SU-DHL-6 (cell line): ENCODE measurements around the gene ZNF227.
"Not testable (repeated sequence)": the region's sequence is repeated elsewhere in the genome, so short reads cannot be mapped to it uniquely, and the experiment has no call there.

Experiments
- H2AFZ ChIP-seq: fragments of 200-600 bp; sonication (generic); 2 replicates; pipeline ENCODE4 v1.6.1; 2014; ENCODE audit warnings: low read depth, mild to moderate bottlenecking, moderate library complexity, mixed read lengths, antibody characterized with exemption, low read length; ENCODE audit not compliant: severe bottlenecking
- H3F3A ChIP-seq: fragments of 200-600 bp; shearing (Covaris generic); 2 replicates; pipeline ENCODE4 v1.6.0; 2016; ENCODE audit warnings: antibody characterized with exemption, mild to moderate bottlenecking; ENCODE audit not compliant: insufficient read depth
- H3K27ac ChIP-seq: fragments of 200-600 bp; sonication (generic); 2 replicates; pipeline ENCODE4 v1.5.1; 2016; ENCODE audit warnings: low read depth, mild to moderate bottlenecking, low read length, moderate library complexity, mixed read lengths
- H3K27me3 ChIP-seq: fragments of 200-600 bp; sonication (generic), shearing (Covaris generic); 2 replicates; pipeline ENCODE4 v1.6.0; 2014; ENCODE audit warnings: mild to moderate bottlenecking, low read length
- H3K36me3 ChIP-seq: fragments of 200-600 bp; sonication (generic); 2 replicates; pipeline ENCODE4 v1.6.1; 2014; ENCODE audit warnings: mild to moderate bottlenecking, low read length, mixed read lengths
- H3K4me2 ChIP-seq: fragments of 300-600, 200-600 bp; shearing (Covaris generic), sonication (generic); 2 replicates; pipeline ENCODE4 v1.6.0; 2014; ENCODE audit warnings: low read length, low read depth, mild to moderate bottlenecking; ENCODE audit not compliant: poor library complexity, severe bottlenecking
- H3K4me3 ChIP-seq: fragments of 200-600 bp; sonication (generic); 2 replicates; pipeline ENCODE4 v1.5.1; 2014; ENCODE audit warnings: antibody characterized with exemption, low read length, mild to moderate bottlenecking, mixed read lengths; ENCODE audit not compliant: insufficient read depth, poor library complexity, severe bottlenecking
- H3K79me2 ChIP-seq: fragments of 200-600 bp; sonication (generic); 2 replicates; pipeline ENCODE4 v1.6.1; 2014; ENCODE audit warnings: mild to moderate bottlenecking, low read length, moderate library complexity; ENCODE audit not compliant: insufficient read depth
- H3K9ac ChIP-seq: fragments of 200-600 bp; sonication (generic); 2 replicates; pipeline ENCODE4 v1.7.0; 2014; ENCODE audit warnings: mild to moderate bottlenecking, low read length
- H3K9me2 ChIP-seq: fragments of 200-600 bp; sonication (generic); replicated peaks from 2 replicates; pipeline ENCODE4 v1.6.1; 2014; ENCODE audit warnings: low read length; ENCODE audit not compliant: insufficient read depth
- H3K9me3 ChIP-seq: fragments of 200-600 bp; sonication (generic); 2 replicates; pipeline ENCODE4 v1.6.1; 2014; ENCODE audit warnings: low read length, mixed read lengths; ENCODE audit not compliant: insufficient read depth
- H4K20me1 ChIP-seq: fragments of 200-600 bp; sonication (generic); 2 replicates; pipeline ENCODE4 v1.6.1; 2014; ENCODE audit warnings: low read depth, mild to moderate bottlenecking, antibody characterized with exemption, low read length, moderate library complexity, mixed read lengths
- CTCF ChIP-seq: fragments of 200-600 bp; sonication (generic); IDR thresholded peaks from one replicate; pipeline ENCODE4 v1.5.1; 2017; ENCODE audit warnings: antibody characterized with exemption, mild to moderate bottlenecking, low read length, moderate library complexity; ENCODE audit not compliant: insufficient read depth, poor library complexity, severe bottlenecking
- EZH2phosphoT487 ChIP-seq: fragments of 200-600 bp; sonication (generic), shearing (Covaris generic); conservative IDR thresholded peaks from 2 replicates; pipeline ENCODE4 v1.6.1; 2018; ENCODE audit warnings: mild to moderate bottlenecking, antibody characterized with exemption, low read length, moderate library complexity, mixed read lengths

ZNF227 gene

GRCh38 chr19:44221291-44221690 lies 9.0 kb downstream of the ZNF227 start:
- H3K27me3 ChIP-seq, H4K20me1 ChIP-seq, H3K4me2 ChIP-seq, H3K79me2 ChIP-seq, H3K9ac ChIP-seq, H2AFZ ChIP-seq, H3K9me2 ChIP-seq, H3K4me3 ChIP-seq, H3K27ac ChIP-seq, H3K9me3 ChIP-seq, H3F3A ChIP-seq: not testable (repeated sequence)
- H3K36me3 ChIP-seq, result peaks cover 14% of the 10 kb centered on the region

DNA sequence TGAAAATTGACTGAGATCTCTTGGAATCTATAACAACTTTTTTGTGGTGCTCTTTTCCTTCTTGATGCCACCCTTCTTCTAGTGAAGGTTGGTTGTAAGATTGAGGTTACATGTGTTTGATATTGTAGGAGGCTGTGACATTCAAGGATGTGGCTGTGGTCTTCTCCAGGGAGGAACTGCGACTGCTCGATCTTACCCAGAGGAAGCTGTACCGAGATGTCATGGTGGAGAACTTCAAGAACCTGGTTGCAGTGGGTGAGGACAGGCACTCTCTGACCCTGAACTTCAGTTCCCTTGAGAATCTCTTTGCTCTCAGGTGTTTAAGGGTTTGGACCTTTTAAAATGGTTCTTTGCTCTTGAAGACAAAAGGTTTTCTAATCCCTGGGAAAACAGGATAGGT lies 16.0 kb downstream of the ZNF227 start:
- Histone ChIP-seq H3K4me2 (no peak overlapping the region), H3K4me3 (no peak overlapping the region), H2AFZ (no peak overlapping the region), H3K79me2 (no peaks in the 10 kb centered on the region), H3K9me3 (no peaks in the 10 kb centered on the region), H3K9me2 (no peaks in the 10 kb centered on the region), H3K27me3 (no peaks in the 10 kb centered on the region), H4K20me1 (no peaks in the 10 kb centered on the region), H3F3A (no peaks in the 10 kb centered on the region), H3K36me3 (peaks cover 28% of the 10 kb centered on the region; the same call in 1 of the 2 replicates), H3K27ac (no peak overlapping the region), H3K9ac (no peak overlapping the region)
- TF ChIP-seq CTCF, result no peak
- TF ChIP-seq EZH2phosphoT487, result no peak

GRCh38 chr19:44232867-44233266 lies 20.5 kb downstream of the ZNF227 start:
- no peak for TF ChIP-seq EZH2phosphoT487
- no peak for TF ChIP-seq CTCF
- H3K79me2 ChIP-seq, result no peaks in the 10 kb centered on the region
- H3K9me2 ChIP-seq, result no peaks in the 10 kb centered on the region
- H3K9me3 ChIP-seq, result no peaks in the 10 kb centered on the region
- H3K9ac ChIP-seq, result no peak overlapping the region
- no peaks in the 10 kb centered on the region for H4K20me1 ChIP-seq
- no peaks in the 10 kb centered on the region for H3F3A ChIP-seq
- no peak overlapping the region for H3K27ac ChIP-seq
- H3K36me3 ChIP-seq, result peaks cover 53% of the 10 kb centered on the region
- H3K4me2 ChIP-seq, result no peak overlapping the region
- no peak overlapping the region for H3K4me3 ChIP-seq
- H3K27me3 ChIP-seq, result no peaks in the 10 kb centered on the region
- no peak overlapping the region for H2AFZ ChIP-seq

DNA sequence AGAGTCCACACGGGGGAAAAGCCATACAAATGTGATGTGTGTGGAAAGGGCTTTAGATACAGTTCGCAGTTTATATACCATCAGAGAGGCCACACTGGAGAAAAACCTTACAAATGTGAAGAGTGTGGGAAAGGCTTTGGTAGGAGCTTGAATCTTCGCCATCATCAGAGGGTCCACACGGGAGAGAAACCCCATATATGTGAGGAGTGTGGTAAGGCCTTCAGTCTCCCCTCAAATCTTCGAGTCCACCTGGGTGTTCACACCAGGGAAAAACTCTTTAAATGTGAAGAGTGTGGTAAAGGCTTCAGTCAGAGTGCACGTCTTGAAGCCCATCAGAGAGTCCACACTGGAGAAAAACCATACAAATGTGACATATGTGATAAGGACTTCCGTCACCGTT lies 24.1 kb downstream of the ZNF227 start:
- Histone ChIP-seq H3K27ac (no peak overlapping the region), H3K4me3 (no peak overlapping the region), H3K4me2 (no peak overlapping the region), H3K9me3 (no peaks in the 10 kb centered on the region), H3K36me3 (peaks cover 44% of the 10 kb centered on the region), H3K79me2 (no peaks in the 10 kb centered on the region), H3K9me2 (no peaks in the 10 kb centered on the region), H3K27me3 (no peaks in the 10 kb centered on the region), H3K9ac (no peak overlapping the region), H4K20me1 (no peaks in the 10 kb centered on the region), H2AFZ (no peak overlapping the region), H3F3A (no peaks in the 10 kb centered on the region)
- TF ChIP-seq CTCF, result no peak
- TF ChIP-seq EZH2phosphoT487, result no peak

DNA sequence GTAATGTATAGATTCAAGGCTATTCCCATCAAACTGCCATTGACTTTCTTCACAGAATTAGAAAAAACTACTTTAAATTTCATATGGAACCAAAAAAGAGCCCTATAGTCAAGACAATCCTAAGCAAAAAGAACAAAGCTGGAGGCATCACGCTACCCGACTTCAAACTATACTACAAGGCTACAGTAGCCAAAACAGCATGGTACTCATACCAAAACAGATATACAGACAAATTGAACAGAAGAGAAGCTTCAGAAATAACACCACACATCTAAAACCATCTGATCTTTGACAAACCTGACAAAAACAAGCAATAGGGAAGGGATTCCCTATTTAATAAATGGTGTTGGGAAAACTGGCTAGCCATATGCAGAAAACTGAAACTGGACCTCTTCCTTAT lies 40.0 kb downstream of the ZNF227 start:
- Histone ChIP-seq H3K9me3 (peaks cover 27% of the 10 kb centered on the region; the same call in 1 of the 2 replicates), H3K36me3 (peaks cover 21% of the 10 kb centered on the region)
- H3K27ac ChIP-seq, H3K4me2 ChIP-seq, H3K9me2 ChIP-seq, H2AFZ ChIP-seq, H3K4me3 ChIP-seq, H3F3A ChIP-seq, H4K20me1 ChIP-seq, H3K79me2 ChIP-seq, H3K9ac ChIP-seq, H3K27me3 ChIP-seq: not testable (repeated sequence)

DNA sequence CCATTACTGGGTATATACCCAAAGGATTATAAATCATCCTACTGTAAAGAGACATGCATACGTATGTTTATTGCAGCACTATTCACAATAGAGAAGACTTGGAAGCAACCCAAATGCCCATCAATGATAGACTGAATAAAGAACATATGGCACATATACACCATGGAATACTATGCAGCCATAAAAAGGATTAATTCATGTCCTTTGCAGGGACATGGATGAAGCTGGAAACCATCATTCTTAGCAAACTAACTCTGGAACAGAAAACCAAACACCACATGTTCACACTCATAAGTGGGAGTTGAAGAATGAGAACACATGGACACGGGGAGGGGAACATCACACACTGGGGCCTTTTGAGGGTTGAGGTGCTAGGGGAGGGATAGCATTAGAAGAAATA lies 41.1 kb downstream of the ZNF227 start:
- not testable (repeated sequence) for H3K9ac ChIP-seq, H3K27ac ChIP-seq, H3K4me3 ChIP-seq, H3K9me2 ChIP-seq, H2AFZ ChIP-seq, H3K27me3 ChIP-seq, H3K4me2 ChIP-seq, H3K79me2 ChIP-seq, H3F3A ChIP-seq, H4K20me1 ChIP-seq
- Histone ChIP-seq H3K36me3 (peaks cover 16% of the 10 kb centered on the region), H3K9me3 (peaks cover 25% of the 10 kb centered on the region; the same call in 1 of the 2 replicates)
